Measurements from ENCODE around the gene ST8SIA2. TPM values are rescaled to one million over a fixed set of nuclear protein-coding genes. Genes with fewer than 3 reads are reported as not detected.

Gene ST8SIA2
- total RNA-seq, 1 experiment from 2014 or later, result 0.43 TPM

DNA sequence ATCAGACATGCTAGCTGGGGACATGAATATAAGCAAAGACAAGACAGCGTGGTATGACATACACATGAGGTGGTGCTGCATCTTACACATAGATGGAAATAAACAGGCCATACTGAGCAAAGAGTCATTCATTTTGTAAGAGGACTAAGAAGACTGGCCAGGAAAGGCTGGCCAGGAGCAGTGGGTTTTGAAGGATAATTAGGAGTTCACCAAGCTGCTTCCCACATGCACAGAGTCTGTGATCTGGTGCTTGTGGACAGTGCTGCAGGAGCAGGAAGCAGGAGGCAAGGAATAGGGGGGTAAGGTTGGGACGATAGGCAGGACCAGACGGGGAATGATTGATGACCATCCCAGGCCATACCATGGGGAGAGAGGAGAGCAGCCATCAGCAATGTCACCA lies 41.5 kb downstream of the ST8SIA2 start:
- Histone ChIP-seq H3K9me3 (ENCODE audit: low read depth, low read length, poor library complexity, severe bottlenecking) (no peaks in the 10 kb centered on the region), H3K4me3 (ENCODE audit: low read depth, low read length, poor library complexity, severe bottlenecking) (no peak overlapping the region), H3K4me1 (ENCODE audit: insufficient read depth, low read length, poor library complexity, severe bottlenecking) (no peaks in the 10 kb centered on the region), H3K27ac (ENCODE audit: low read depth, low read length, poor library complexity, severe bottlenecking) (no peak overlapping the region), H3K27me3 (replicated peaks; ENCODE audit: insufficient read depth, low read depth, low read length, poor library complexity) (peaks cover 8% of the 10 kb centered on the region), H3K36me3 (ENCODE audit: insufficient read depth, low read length, poor library complexity, severe bottlenecking) (no peaks in the 10 kb centered on the region)
- no TSS peak for BruUV-seq (replicated peaks)
- TF ChIP-seq, protein P1, sequence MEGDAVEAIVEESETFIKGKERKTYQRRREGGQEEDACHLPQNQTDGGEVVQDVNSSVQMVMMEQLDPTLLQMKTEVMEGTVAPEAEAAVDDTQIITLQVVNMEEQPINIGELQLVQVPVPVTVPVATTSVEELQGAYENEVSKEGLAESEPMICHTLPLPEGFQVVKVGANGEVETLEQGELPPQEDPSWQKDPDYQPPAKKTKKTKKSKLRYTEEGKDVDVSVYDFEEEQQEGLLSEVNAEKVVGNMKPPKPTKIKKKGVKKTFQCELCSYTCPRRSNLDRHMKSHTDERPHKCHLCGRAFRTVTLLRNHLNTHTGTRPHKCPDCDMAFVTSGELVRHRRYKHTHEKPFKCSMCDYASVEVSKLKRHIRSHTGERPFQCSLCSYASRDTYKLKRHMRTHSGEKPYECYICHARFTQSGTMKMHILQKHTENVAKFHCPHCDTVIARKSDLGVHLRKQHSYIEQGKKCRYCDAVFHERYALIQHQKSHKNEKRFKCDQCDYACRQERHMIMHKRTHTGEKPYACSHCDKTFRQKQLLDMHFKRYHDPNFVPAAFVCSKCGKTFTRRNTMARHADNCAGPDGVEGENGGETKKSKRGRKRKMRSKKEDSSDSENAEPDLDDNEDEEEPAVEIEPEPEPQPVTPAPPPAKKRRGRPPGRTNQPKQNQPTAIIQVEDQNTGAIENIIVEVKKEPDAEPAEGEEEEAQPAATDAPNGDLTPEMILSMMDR (conservative IDR thresholded peaks at IDR 0.05; ENCODE audit: low read depth, low read length), result no peak
- no peak for TF ChIP-seq EZH2 (IDR thresholded peaks at IDR 0.05; ENCODE audit: borderline replicate concordance, low read depth, low read length, poor library complexity, severe bottlenecking)
- no peak for DNase-seq (ENCODE audit: low spot score)
- intact Hi-C loops (cut with micrococcal nuclease; ENCODE audit: unreplicated experiment), result no loop called here
- ChIA-PET CTCF (no interaction called here), POLR2A (ENCODE audit: low non-redundant PET) (no interaction called here)

DNA sequence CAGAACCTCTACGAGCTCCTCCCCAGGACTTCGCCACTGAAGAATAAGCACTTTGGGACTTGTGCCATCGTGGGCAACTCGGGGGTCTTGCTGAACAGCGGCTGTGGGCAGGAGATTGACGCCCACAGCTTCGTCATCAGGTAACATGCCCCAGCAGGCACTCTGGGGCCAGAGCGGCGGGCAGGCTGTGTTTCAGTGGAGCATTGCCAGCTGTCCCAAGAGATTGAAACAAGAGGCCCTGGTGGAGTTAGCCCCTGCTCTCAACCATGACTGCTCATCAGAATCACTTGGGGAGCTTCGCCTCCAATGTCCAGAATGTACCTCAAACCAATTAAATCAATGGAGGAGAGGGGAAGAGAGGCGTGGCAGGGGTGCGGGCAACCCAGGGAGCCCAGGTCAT lies 44.8 kb downstream of the ST8SIA2 start:
- ChIA-PET CTCF (no interaction called here), POLR2A (ENCODE audit: low non-redundant PET) (no interaction called here)
- peaks cover 8% of the 10 kb centered on the region for H3K27me3 ChIP-seq (replicated peaks; ENCODE audit: insufficient read depth, low read depth, low read length, poor library complexity)
- BruUV-seq (replicated peaks), result no TSS peak
- no peaks in the 10 kb centered on the region for H3K9me3 ChIP-seq (ENCODE audit: low read depth, low read length, poor library complexity, severe bottlenecking)
- DNase-seq (ENCODE audit: low spot score), result no peak
- TF ChIP-seq, protein P1 (conservative IDR thresholded peaks at IDR 0.05; ENCODE audit: low read depth, low read length), result no peak
- no peak for TF ChIP-seq EZH2 (IDR thresholded peaks at IDR 0.05; ENCODE audit: borderline replicate concordance, low read depth, low read length, poor library complexity, severe bottlenecking)
- H3K4me1 ChIP-seq (ENCODE audit: insufficient read depth, low read length, poor library complexity, severe bottlenecking), result no peaks in the 10 kb centered on the region
- no peak overlapping the region for H3K27ac ChIP-seq (ENCODE audit: low read depth, low read length, poor library complexity, severe bottlenecking)
- H3K36me3 ChIP-seq (ENCODE audit: insufficient read depth, low read length, poor library complexity, severe bottlenecking), result no peaks in the 10 kb centered on the region
- H3K4me3 ChIP-seq (ENCODE audit: low read depth, low read length, poor library complexity, severe bottlenecking), result no peak overlapping the region
- intact Hi-C loops (cut with micrococcal nuclease; ENCODE audit: unreplicated experiment), result no loop called here

DNA sequence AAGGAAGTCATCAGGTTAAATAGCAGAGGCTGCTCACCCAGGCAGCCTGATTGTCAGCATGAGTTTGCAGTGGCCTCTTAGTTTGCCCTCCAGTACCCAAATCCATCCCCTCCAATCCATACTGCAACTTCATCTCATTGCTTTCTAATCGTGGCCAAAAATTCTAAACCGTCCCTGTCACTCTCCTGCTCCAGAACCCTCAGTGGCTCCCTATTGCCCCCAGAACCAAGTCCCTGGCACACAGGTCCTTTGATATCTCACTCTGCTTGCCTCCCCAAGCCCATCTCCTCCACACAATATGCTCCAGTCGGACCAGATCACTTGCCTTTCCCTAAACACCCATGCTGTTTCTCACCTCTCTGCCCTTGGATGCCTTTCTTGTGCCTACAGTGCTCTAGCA lies 49.7 kb downstream of the ST8SIA2 start:
- BruUV-seq (replicated peaks), result no TSS peak
- Histone ChIP-seq H3K27me3 (replicated peaks; ENCODE audit: insufficient read depth, low read depth, low read length, poor library complexity) (peaks cover 3% of the 10 kb centered on the region), H3K27ac (ENCODE audit: low read depth, low read length, poor library complexity, severe bottlenecking) (no peak overlapping the region), H3K36me3 (ENCODE audit: insufficient read depth, low read length, poor library complexity, severe bottlenecking) (no peaks in the 10 kb centered on the region), H3K9me3 (ENCODE audit: low read depth, low read length, poor library complexity, severe bottlenecking) (no peaks in the 10 kb centered on the region), H3K4me3 (ENCODE audit: low read depth, low read length, poor library complexity, severe bottlenecking) (no peak overlapping the region), H3K4me1 (ENCODE audit: insufficient read depth, low read length, poor library complexity, severe bottlenecking) (no peaks in the 10 kb centered on the region)
- TF ChIP-seq, protein P1 (conservative IDR thresholded peaks at IDR 0.05; ENCODE audit: low read depth, low read length), result no peak
- no peak for TF ChIP-seq EZH2 (IDR thresholded peaks at IDR 0.05; ENCODE audit: borderline replicate concordance, low read depth, low read length, poor library complexity, severe bottlenecking)
- no peak for DNase-seq (ENCODE audit: low spot score)
- POLR2A ChIA-PET (ENCODE audit: low non-redundant PET), result no interaction called here
- intact Hi-C loops (cut with micrococcal nuclease; ENCODE audit: unreplicated experiment), result no loop called here
- CTCF ChIA-PET, result no interaction called here

All from A673 (cell line).